NCI-H2196 (cell line): ENCODE data around the gene ARHGAP18.

Experiments used
- DNase-seq: peaks from one replicate; lab custom pipeline; 2025; ENCODE audit not compliant: unreplicated experiment; lab: John Stamatoyannopoulos, UW

Gene ARHGAP18

DNA sequence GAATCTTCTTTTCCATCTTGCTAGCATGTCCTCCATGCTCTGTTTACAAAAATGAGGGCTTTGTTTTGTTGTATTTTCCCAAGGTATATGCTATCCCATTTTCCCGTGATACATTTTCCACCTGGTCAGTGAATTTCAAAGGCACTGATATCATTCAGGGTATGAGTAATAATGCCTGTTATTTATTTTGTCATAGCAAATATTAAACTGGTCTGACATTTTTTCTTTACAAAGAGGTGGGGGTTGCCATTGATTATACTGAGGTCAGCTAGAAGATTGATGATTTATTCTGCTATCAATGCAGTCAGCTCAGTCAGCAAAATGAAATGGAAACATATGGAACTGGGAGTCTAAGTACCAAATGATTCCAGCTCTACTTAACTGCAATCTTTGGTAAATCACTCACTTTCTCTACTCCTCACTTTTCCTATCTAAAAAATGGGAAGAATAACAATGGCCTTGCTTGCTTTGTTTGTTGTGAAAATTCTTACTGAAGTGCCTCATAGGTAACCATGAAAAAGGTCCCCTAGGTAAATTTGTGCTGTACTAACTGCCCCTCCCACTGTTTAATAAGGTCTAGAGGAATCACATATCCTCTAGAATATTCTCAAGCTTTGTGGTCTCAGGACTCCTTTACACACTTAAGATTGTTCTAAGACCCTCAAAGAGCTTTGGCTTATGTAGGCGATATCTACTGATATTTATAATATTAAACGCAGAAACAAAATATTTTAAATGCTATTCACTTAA is 64.0 kb downstream of the ARHGAP18 start:
- no peak for DNase-seq

- no peak for DNase-seq
These were observed 64.7 kb downstream of the ARHGAP18 start for GRCh38 chr6:129645106-129645829.

DNA sequence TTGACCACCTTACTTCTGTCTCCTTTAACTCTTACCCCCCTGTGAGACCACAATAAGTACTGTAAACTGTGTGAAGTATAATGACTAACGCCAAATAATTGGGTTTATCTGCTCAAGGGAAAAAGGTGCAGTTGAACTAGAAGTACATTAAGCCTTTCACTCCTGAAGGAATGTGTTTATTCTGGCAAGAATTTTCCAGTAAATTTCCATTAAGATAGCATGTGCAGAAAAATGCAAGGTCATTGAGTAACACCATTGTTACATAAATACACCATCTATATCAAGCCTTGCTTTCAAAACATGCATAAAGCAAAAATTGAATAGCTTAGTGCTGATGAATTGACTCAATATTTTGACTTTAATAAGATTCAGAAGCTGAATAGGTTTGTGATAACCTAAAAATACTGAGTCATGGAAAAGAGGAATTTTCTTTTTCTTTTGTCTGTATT is 65.4 kb downstream of the ARHGAP18 start:
- no peak for DNase-seq

DNA sequence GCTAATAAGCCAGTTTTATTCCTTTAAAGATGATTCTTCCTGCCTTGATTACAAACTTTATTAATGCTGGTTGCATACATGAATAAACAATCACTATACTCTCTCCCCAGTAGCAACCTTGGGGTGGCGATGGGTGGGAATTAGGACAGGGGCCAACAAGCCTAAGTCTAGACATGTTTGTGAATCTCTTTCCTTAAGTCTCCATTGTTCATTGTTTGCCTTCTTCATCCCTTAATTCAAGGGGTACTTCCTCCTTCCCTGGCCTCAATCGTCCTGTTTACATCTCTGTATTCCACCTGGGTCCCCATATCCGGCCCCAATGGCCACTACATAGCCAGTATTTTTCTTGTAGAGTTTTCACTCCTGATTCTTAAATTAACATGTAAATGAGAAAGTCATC is 66.0 kb downstream of the ARHGAP18 start:
- no peak for DNase-seq

GRCh38 chr6:129643176-129643575 is 66.8 kb downstream of the ARHGAP18 start:
- DNase-seq: no peak

DNA sequence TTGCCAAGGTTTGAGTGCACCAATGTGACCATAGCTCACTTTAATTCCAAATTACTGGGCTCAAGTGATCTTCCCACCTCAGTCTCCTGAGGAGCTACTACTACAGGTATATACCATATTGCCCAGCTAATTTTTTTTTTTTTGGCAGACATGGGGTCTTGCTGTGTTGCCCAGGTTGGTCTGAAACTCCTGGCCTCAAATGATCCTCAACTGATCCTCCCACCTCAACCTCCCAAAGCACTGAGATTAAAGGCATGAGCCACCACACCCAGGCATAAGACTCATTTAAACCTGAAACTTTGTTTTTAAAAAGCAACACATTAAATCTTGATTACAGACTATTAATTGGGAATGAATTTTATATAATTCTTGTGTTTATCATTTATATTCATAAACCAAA is 67.7 kb downstream of the ARHGAP18 start:
- no peak for DNase-seq

DNA sequence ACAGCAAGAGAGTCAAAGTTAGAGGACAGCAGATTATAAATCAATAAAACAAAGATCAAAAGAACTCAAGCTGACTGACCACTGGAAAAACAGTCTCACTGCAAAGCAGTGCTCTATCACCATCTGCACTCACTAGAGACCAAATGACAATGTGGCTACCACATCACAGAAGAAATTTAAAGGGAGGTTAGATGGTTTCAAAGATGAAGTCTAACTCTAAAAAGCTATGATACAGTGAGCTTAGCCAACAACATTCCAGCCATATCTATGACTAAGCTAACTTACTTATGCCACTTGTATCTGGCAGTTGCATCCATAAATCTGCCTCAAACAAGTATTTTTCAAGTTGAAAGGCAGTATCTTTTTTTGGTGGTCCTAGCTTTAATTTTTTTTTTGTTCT is 68.6 kb downstream of the ARHGAP18 start:
- no peak for DNase-seq

- no peak for DNase-seq
These were observed 71.3 kb downstream of the ARHGAP18 start for GRCh38 chr6:129638686-129639085.

- no peak for DNase-seq
These were observed 71.8 kb downstream of the ARHGAP18 start for GRCh38 chr6:129638055-129638684.

- no peak for DNase-seq
These were observed 72.5 kb downstream of the ARHGAP18 start for GRCh38 chr6:129637340-129638054.

GRCh38 chr6:129635396-129636130 is 74.4 kb downstream of the ARHGAP18 start:
- DNase-seq: no peak

GRCh38 chr6:129634411-129635230 is 75.4 kb downstream of the ARHGAP18 start:
- no peak for DNase-seq

DNA sequence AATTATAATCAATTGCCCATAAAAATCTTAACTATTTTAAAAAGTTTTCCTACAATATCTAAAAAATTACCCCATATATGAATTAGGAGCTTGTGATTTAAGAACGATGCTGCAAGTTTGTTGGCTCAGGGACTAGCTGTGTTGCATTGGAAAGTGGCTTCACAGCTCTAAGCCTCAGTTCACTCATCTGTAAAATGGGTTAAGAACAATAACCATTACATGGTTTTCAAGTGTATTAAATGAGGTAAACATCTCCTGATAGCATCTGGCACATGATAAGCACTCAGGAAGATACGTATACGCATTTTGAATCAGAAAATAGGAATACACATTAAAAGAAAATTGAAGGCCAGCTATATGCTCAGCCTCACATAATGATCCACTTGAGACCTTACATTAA is 76.4 kb downstream of the ARHGAP18 start:
- no peak for DNase-seq

- DNase-seq: no peak
These were observed 77.8 kb downstream of the ARHGAP18 start for GRCh38 chr6:129632172-129632613.

GRCh38 chr6:129631070-129631469 is 78.9 kb downstream of the ARHGAP18 start:
- no peak for DNase-seq

DNA sequence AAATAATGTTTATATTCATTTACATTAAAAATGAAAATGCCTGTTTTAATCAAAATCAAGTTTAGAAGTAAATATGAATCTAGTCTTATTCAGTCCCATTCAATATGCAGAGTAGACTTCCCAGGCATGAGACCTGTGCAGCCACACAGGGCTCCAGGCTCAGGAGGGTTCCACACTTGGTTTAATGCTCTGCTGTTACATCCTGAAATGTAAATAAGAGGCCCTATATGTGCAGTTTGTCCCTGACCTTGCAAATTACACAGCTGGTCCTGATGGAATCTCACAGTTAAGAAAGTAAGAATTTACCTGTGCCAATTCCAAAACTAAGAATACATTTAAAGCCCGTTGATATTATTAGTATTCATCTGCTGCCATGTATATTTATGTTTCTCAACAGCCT is 79.4 kb downstream of the ARHGAP18 start:
- DNase-seq: no peak

DNA sequence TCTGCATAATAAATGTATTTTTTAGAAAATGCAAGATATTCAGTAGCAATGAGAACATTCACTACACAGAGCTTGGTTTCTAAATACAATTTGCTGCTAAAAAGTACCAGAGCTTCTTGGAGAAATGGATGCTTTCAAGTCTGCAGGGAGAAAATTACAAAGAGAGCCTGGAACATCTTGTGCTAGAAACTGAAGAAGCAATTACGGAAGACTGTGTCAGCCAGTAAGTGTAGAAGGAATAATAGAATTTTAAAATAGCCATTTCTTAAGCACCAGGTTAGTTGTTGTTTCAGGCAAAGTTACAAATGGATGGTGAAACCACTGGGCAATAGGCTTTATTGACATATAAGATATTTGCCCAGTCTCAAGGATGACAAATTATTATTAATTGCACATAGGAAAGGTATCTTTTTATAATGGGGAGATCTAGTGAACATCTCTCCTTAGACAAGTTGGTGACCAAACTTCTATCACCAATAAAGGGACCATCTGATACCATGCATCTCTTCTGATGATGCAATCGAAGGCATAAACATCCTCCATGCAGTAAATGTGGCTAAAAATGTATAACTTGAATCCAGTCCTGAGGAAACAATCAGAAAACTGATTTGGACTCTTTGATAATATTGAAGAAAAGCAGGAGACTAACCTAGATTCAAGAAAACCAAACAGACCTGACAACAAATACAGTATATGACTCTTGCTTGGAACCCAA is 81.7 kb downstream of the ARHGAP18 start:
- no peak for DNase-seq

DNA sequence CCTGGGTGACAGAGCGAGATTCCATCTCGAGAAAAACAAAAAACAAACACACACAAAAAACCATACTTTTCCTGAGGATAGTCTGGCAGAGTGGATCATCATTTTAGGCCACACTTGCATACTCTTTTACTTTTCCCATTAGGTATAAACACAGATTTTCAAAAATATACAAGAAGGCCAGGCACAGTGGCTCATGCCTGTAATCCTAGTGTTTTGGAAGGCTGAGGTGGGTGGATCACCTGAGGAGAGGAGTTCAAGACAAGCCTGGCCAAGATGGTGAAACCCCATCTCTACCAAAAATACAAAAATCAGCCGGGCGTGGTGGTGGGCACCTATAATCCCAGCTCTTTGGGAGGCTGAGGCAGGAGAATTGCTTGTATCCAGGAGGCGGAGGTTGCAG is 85.5 kb downstream of the ARHGAP18 start:
- DNase-seq: no peak
